ENCODE results near the gene MTERF2. TPM values are rescaled to one million over a fixed set of nuclear protein-coding genes. Genes with fewer than 3 reads are reported as not detected.

Gene MTERF2
- total RNA-seq, 4 donors from 2014 or later: 16.7 to 22.2 (median 19.0) TPM

DNA sequence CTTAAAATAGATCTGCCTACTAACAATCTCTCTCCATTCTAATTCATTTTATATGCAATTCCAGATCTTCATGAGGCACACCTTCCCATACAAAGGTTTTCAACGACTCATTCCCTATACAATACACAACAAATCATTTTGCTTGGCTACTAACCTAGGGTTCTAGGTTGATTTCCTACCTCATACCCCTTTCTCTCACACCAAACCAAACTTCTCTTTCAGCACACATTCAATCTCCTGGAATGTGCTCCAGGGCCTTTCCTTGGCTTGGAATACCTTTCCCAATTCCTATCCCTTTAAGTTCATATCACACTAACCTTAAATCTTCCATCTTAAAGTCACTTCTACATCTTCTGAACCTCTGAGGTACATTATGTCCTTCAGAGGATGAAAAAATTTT lies 38.7 kb upstream of the MTERF2 start:
- no peaks in the 10 kb centered on the region for H3K9me3 ChIP-seq
- peaks cover 0 to 5% (median 2%) of the 10 kb centered on the region in 4 donors for H3K36me3 ChIP-seq
- DNase-seq (ENCODE audit: extremely low spot score): no peak
- 93% methylated on average over 1 of the region's 1 CpG for WGBS
- H3K27me3 ChIP-seq: no peaks in the 10 kb centered on the region
- no peak overlapping the region for H3K4me3 ChIP-seq
- peak overlapping the region; percentile 42 to 88 (median 67) for H3K27ac ChIP-seq (replicated peaks in 1 of 4)
- intact Hi-C loops (cut with DNase I): loop anchor here (5.0 kb wide), 2 partner anchors 38 to 68 kb away; partner anchors contain the start of genes MTERF2 and TMEM263
- peaks cover 37 to 58% (median 53%) of the 10 kb centered on the region in 4 donors for H3K4me1 ChIP-seq
- TF ChIP-seq POLR2A (IDR thresholded peaks at IDR 0.05; ENCODE audit: low read depth) (no peak), POLR2AphosphoS5 (IDR thresholded peaks at IDR 0.05) (no peak), EP300 (IDR thresholded peaks at IDR 0.05) (no peak)
- TF ChIP-seq, protein P1, sequence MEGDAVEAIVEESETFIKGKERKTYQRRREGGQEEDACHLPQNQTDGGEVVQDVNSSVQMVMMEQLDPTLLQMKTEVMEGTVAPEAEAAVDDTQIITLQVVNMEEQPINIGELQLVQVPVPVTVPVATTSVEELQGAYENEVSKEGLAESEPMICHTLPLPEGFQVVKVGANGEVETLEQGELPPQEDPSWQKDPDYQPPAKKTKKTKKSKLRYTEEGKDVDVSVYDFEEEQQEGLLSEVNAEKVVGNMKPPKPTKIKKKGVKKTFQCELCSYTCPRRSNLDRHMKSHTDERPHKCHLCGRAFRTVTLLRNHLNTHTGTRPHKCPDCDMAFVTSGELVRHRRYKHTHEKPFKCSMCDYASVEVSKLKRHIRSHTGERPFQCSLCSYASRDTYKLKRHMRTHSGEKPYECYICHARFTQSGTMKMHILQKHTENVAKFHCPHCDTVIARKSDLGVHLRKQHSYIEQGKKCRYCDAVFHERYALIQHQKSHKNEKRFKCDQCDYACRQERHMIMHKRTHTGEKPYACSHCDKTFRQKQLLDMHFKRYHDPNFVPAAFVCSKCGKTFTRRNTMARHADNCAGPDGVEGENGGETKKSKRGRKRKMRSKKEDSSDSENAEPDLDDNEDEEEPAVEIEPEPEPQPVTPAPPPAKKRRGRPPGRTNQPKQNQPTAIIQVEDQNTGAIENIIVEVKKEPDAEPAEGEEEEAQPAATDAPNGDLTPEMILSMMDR (IDR thresholded peaks at IDR 0.05): no peak

DNA sequence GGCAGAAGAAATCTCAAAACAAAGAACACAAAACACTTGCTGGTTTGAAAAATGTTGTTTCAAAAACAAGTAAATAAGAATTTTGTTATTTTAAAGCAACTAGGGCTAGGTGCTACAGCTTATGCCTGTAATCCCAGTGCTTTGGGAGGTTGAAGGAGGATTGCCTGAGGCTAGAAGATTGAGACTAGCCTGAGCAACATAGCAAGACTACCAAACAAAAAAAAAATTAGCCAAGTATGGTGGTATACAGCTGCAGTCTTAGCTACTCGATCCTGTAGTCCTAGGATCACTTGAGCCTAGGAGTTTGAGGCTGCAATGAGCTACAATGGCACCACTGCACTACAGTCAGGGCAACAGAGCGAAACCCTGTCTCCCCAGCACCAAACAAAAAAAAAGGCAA lies 32.6 kb upstream of the MTERF2 start:
- WGBS: 85% methylated on average over 2 of the region's 2 CpGs
- intact Hi-C loops (cut with DNase I): no loop called here

GRCh38 chr12:107017042-107017441 lies 30.1 kb upstream of the MTERF2 start:
- H3K27me3 ChIP-seq: no peaks in the 10 kb centered on the region
- no peaks in the 10 kb centered on the region for H3K9me3 ChIP-seq
- intact Hi-C loops (cut with DNase I): no loop called here
- no peak overlapping the region for H3K27ac ChIP-seq (replicated peaks in 1 of 4)
- H3K36me3 ChIP-seq: peaks cover 0 to 12% (median 3%) of the 10 kb centered on the region in 4 donors
- no peak for DNase-seq (ENCODE audit: extremely low spot score)
- no peak overlapping the region for H3K4me3 ChIP-seq
- WGBS: 90% methylated on average over 4 of the region's 4 CpGs
- TF ChIP-seq POLR2A (IDR thresholded peaks at IDR 0.05; ENCODE audit: low read depth) (no peak), POLR2AphosphoS5 (IDR thresholded peaks at IDR 0.05) (no peak), EP300 (IDR thresholded peaks at IDR 0.05) (no peak)
- TF ChIP-seq, protein P1 (IDR thresholded peaks at IDR 0.05): no peak
- peaks cover 0 to 7% (median 3%) of the 10 kb centered on the region in 4 donors for H3K4me1 ChIP-seq

More for the DNA sequence above, 32.6 kb upstream of the MTERF2 start:
- Histone ChIP-seq H3K36me3 (peaks cover 0 to 12% (median 3%) of the 10 kb centered on the region in 4 donors), H3K27me3 (no peaks in the 10 kb centered on the region), H3K9me3 (no peaks in the 10 kb centered on the region), H3K27ac (replicated peaks in 1 of 4) (no peak overlapping the region), H3K4me1 (peaks cover 0 to 10% (median 5%) of the 10 kb centered on the region in 4 donors), H3K4me3 (no peak overlapping the region)
- TF ChIP-seq POLR2A (IDR thresholded peaks at IDR 0.05; ENCODE audit: low read depth) (no peak), EP300 (IDR thresholded peaks at IDR 0.05) (no peak), POLR2AphosphoS5 (IDR thresholded peaks at IDR 0.05) (no peak)
- TF ChIP-seq, protein P1 (IDR thresholded peaks at IDR 0.05): no peak
- DNase-seq (ENCODE audit: extremely low spot score): no peak

DNA sequence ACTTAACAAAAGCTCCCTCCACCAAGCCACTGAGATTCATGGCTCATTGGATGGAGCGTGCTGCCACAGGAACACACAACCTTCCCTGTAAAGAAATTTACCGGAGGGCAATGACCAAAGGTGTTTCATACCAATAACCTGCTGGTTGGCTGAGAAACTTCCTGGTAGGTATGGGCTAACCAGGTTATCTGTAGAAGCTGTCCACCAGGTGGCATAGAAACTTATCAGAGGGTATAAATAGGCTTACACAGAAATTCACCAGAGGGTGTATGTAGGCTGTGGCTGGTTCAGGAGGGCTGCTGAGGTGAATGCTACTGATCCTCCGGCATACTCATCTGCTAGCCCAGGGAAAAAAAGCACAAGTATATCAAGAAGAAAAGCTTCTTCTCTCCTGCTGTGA lies 27.1 kb upstream of the MTERF2 start:
- peaks cover 0 to 7% (median 0%) of the 10 kb centered on the region in 4 donors for H3K36me3 ChIP-seq
- H3K4me3 ChIP-seq: no peak overlapping the region
- H3K27me3 ChIP-seq: no peaks in the 10 kb centered on the region
- H3K27ac ChIP-seq (replicated peaks in 1 of 4): no peak overlapping the region
- H3K9me3 ChIP-seq: no peaks in the 10 kb centered on the region
- intact Hi-C loops (cut with DNase I): no loop called here
- TF ChIP-seq POLR2A (IDR thresholded peaks at IDR 0.05; ENCODE audit: low read depth) (no peak), EP300 (IDR thresholded peaks at IDR 0.05) (no peak), POLR2AphosphoS5 (IDR thresholded peaks at IDR 0.05) (no peak)
- TF ChIP-seq, protein P1 (IDR thresholded peaks at IDR 0.05): no peak
- no peak for DNase-seq (ENCODE audit: extremely low spot score)
- H3K4me1 ChIP-seq: peaks cover 0 to 14% (median 3%) of the 10 kb centered on the region in 4 donors
- WGBS: 90% methylated on average over 3 of the region's 3 CpGs
